IPS DF 6.9 (cell line): Measurements from ENCODE around the gene ROR1.
"Not testable (repeated sequence)": the region's sequence is repeated elsewhere in the genome, so short reads cannot be mapped to it uniquely, and the experiment has no call there.

ENCODE experiments used
- DNase-seq: peaks from one replicate; pipeline ENCODE4 v3.0.0-alpha.2; 2013; ENCODE audit warnings: low read depth, low spot score
- H3K27ac ChIP-seq: one replicate; pipeline ENCODE4 v1.5.1; 2013; ENCODE audit warnings: low read length, control low read depth
- H3K27me3 ChIP-seq: 2 replicates; pipeline ENCODE4 v1.6.1; 2013; ENCODE audit warnings: mild to moderate bottlenecking, low read length; ENCODE audit not compliant: control insufficient read depth, insufficient read depth
- H3K36me3 ChIP-seq: 2 replicates; pipeline ENCODE4 v1.6.1; 2013; ENCODE audit warnings: low read length; ENCODE audit not compliant: control insufficient read depth, insufficient read depth
- H3K4me1 ChIP-seq: 2 replicates; pipeline ENCODE4 v1.6.1; 2013; ENCODE audit warnings: low read length; ENCODE audit not compliant: control insufficient read depth, insufficient read depth
- H3K4me3 ChIP-seq: 2 replicates; pipeline ENCODE4 v1.5.1; 2013; ENCODE audit warnings: mild to moderate bottlenecking, low read length
- H3K9me3 ChIP-seq: 2 replicates; pipeline ENCODE4 v1.6.1; 2013; ENCODE audit warnings: low read length, inconsistent platforms; ENCODE audit not compliant: control insufficient read depth, insufficient read depth
- whole genome bisulfite sequencing: extraction: QIAGEN DNeasy Blood & Tissue Kit; methylation state at CpG from one replicate; pipeline ENCODE4 v1.1.7; 2013; ENCODE audit warnings: mixed read lengths, missing lambda C conversion rate; ENCODE audit not compliant: insufficient read length, insufficient coverage; 5-methylcytosine and 5-hydroxymethylcytosine counted together

Gene ROR1

GRCh38 chr1:63821091-63822005 is 47.5 kb downstream of the ROR1 start:
- H3K27ac ChIP-seq: no peak overlapping the region
- H3K4me1 ChIP-seq: peaks cover 6% of the 10 kb centered on the region; the same call in 1 of the 2 replicates

GRCh38 chr1:63822540-63822939 is 48.7 kb downstream of the ROR1 start:
- no peaks in the 10 kb centered on the region for H3K36me3 ChIP-seq
- H3K27me3 ChIP-seq: no peaks in the 10 kb centered on the region
- H3K27ac ChIP-seq: no peak overlapping the region
- H3K4me3 ChIP-seq: no peak overlapping the region
- no peak for DNase-seq
- H3K4me1 ChIP-seq: peaks cover 5% of the 10 kb centered on the region; the same call in 1 of the 2 replicates
- H3K9me3 ChIP-seq: no peaks in the 10 kb centered on the region

More at GRCh38 chr1:63821091-63822005, 47.5 kb downstream of the ROR1 start:
- H3K9me3 ChIP-seq: no peaks in the 10 kb centered on the region
- no peaks in the 10 kb centered on the region for H3K36me3 ChIP-seq
- H3K27me3 ChIP-seq: no peaks in the 10 kb centered on the region
- no CpG with 5 or more reads among the region's 8 CpGs for WGBS
- no peak for DNase-seq
- no peak overlapping the region for H3K4me3 ChIP-seq

GRCh38 chr1:63824451-63824850 is 50.6 kb downstream of the ROR1 start:
- no CpG with 5 or more reads among the region's 1 CpG for WGBS
- no peak overlapping the region for H3K27ac ChIP-seq
- no peak for DNase-seq

GRCh38 chr1:63825111-63825510 is 51.3 kb downstream of the ROR1 start:
- Histone ChIP-seq H3K27me3 (no peaks in the 10 kb centered on the region), H3K27ac (no peak overlapping the region), H3K36me3 (no peaks in the 10 kb centered on the region), H3K9me3 (no peaks in the 10 kb centered on the region), H3K4me3 (no peak overlapping the region), H3K4me1 (0 out of 2 replicates have a peak, but pooled peaks cover 3% of the 10 kb centered on the region)
- no peak for DNase-seq
- no CpG with 5 or more reads among the region's 1 CpG for WGBS

More at GRCh38 chr1:63824451-63824850, 50.6 kb downstream of the ROR1 start:
- Histone ChIP-seq H3K27me3 (no peaks in the 10 kb centered on the region), H3K4me1 (0 out of 2 replicates have a peak, but pooled peaks cover 3% of the 10 kb centered on the region), H3K9me3 (no peaks in the 10 kb centered on the region), H3K36me3 (no peaks in the 10 kb centered on the region), H3K4me3 (no peak overlapping the region)

GRCh38 chr1:63826246-63826861 is 52.5 kb downstream of the ROR1 start:
- not testable (repeated sequence) for H3K9me3 ChIP-seq, H3K27me3 ChIP-seq, H3K4me1 ChIP-seq, H3K27ac ChIP-seq, H3K4me3 ChIP-seq, DNase-seq, H3K36me3 ChIP-seq

- Histone ChIP-seq H3K4me3 (no peak overlapping the region), H3K36me3 (no peaks in the 10 kb centered on the region), H3K27ac (no peak overlapping the region), H3K4me1 (peaks cover 5% of the 10 kb centered on the region; the same call in 1 of the 2 replicates), H3K9me3 (no peaks in the 10 kb centered on the region), H3K27me3 (no peaks in the 10 kb centered on the region)
- no peak for DNase-seq
- WGBS: no CpG with 5 or more reads among the region's 5 CpGs
These were observed 53.8 kb downstream of the ROR1 start for GRCh38 chr1:63827411-63828321.

GRCh38 chr1:63828322-63829044 is 54.7 kb downstream of the ROR1 start:
- no peaks in the 10 kb centered on the region for H3K27me3 ChIP-seq
- no CpG with 5 or more reads among the region's 1 CpG for WGBS
- no peak overlapping the region for H3K27ac ChIP-seq
- no peaks in the 10 kb centered on the region for H3K36me3 ChIP-seq
- H3K9me3 ChIP-seq: no peaks in the 10 kb centered on the region
- peaks cover 5% of the 10 kb centered on the region; the same call in 1 of the 2 replicates for H3K4me1 ChIP-seq
- DNase-seq: no peak
- no peak overlapping the region for H3K4me3 ChIP-seq

- no CpG with 5 or more reads among the region's 11 CpGs for WGBS
- H3K4me1 ChIP-seq: peaks cover 7% of the 10 kb centered on the region; the same call in 1 of the 2 replicates
- DNase-seq: no peak
These were observed 55.8 kb downstream of the ROR1 start for GRCh38 chr1:63829349-63830327.

GRCh38 chr1:63831409-63831808 is 57.6 kb downstream of the ROR1 start:
- whole genome bisulfite sequencing: no CpG with 5 or more reads among the region's 1 CpG
- Histone ChIP-seq H3K9me3 (no peaks in the 10 kb centered on the region), H3K27ac (no peak overlapping the region), H3K27me3 (no peaks in the 10 kb centered on the region), H3K4me3 (no peak overlapping the region), H3K36me3 (no peaks in the 10 kb centered on the region), H3K4me1 (peaks cover 11% of the 10 kb centered on the region; the same call in 1 of the 2 replicates)
- DNase-seq: no peak

More at GRCh38 chr1:63829349-63830327, 55.8 kb downstream of the ROR1 start:
- H3K9me3 ChIP-seq: no peaks in the 10 kb centered on the region
- no peaks in the 10 kb centered on the region for H3K27me3 ChIP-seq
- H3K27ac ChIP-seq: no peak overlapping the region
- H3K4me3 ChIP-seq: no peak overlapping the region
- H3K36me3 ChIP-seq: no peaks in the 10 kb centered on the region
